ENCODE results near the gene PIGR. TPM values are rescaled to one million over a fixed set of nuclear protein-coding genes. Genes with fewer than 3 reads are reported as not detected.

Gene PIGR
- total and polyA plus RNA-seq, 9 of the 15 experiments (the other 6 are each of a cell fraction or from before 2014, with no cell fraction given) = 0.01 to 1.5 (median 0.03) TPM; not detected in 4

DNA sequence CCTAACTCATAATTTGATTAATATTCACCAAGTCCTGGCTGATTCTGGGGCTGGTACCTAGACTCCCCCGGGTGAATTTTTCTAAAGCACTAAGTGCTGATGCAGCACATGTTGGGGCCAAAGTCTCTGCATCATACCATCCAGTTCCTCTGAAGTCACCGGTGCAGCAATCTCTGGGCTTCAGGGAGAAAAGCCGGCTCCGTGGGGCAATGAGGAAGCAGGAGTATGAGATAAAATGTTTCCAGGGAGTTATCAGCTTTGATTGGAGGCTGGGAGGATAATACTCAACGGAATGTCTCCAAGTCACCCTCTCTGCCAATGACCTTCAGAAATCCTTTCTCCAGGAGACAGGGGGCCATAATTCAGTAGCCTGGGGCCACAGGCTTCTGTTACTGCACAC, 22.8 kb upstream of the PIGR start (continued):
- TF ChIP-seq BRD4 (IDR thresholded peaks at IDR 0.05) (no peak), FOSL1 (tag; conservative IDR thresholded peaks at IDR 0.05) (no peak), ETS2 (tag; IDR thresholded peaks at IDR 0.05; ENCODE audit: borderline replicate concordance, poor library complexity, severe bottlenecking) (no peak), BCL6 (CRISPR knock-in tag; IDR thresholded peaks at IDR 0.05) (no peak), PURB (CRISPR knock-in tag; IDR thresholded peaks at IDR 0.05; ENCODE audit: low read depth) (no peak), BDP1 (IDR thresholded peaks at IDR 0.05; ENCODE audit: insufficient read depth, insufficient read length) (no peak), SRF (CRISPR knock-in tag; IDR thresholded peaks at IDR 0.05) (no peak), ETV1 (tag; conservative IDR thresholded peaks at IDR 0.05; ENCODE audit: low read depth) (no peak), MXI1 (IDR thresholded peaks at IDR 0.05; ENCODE audit: low read depth, low read length) (no peak), ZNF184 (CRISPR knock-in tag; IDR thresholded peaks at IDR 0.05) (no peak), ZZZ3 (IDR thresholded peaks at IDR 0.05) (no peak), KAT2B (IDR thresholded peaks at IDR 0.05; ENCODE audit: low read depth, low read length) (no peak), ZBED1 (IDR thresholded peaks at IDR 0.05) (no peak), ZC3H11A (IDR thresholded peaks at IDR 0.05; ENCODE audit: low read depth, low read length) (no peak), FOXM1 (IDR thresholded peaks at IDR 0.05; ENCODE audit: low read depth) (no peak), FOXM1 (CRISPR knock-in tag; IDR thresholded peaks at IDR 0.05; ENCODE audit: low read depth) (no peak), SMAD2 (IDR thresholded peaks at IDR 0.05; ENCODE audit: low read depth, low read length) (no peak), KDM1A (IDR thresholded peaks at IDR 0.05) (peak; percentile 67 to 70; a peak in 3 of 4 replicates), ZNF316 (IDR thresholded peaks at IDR 0.05) (peak; percentile 83)
- TF ChIP-seq, protein P1, sequence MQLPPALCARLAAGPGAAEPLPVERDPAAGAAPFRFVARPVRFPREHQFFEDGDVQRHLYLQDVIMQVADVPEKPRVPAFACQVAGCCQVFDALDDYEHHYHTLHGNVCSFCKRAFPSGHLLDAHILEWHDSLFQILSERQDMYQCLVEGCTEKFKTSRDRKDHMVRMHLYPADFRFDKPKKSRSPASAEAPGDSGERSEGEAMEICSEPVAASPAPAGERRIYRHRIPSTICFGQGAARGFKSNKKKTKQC (CRISPR knock-in tag; IDR thresholded peaks at IDR 0.05) = no peak
- TF ChIP-seq, protein P2, sequence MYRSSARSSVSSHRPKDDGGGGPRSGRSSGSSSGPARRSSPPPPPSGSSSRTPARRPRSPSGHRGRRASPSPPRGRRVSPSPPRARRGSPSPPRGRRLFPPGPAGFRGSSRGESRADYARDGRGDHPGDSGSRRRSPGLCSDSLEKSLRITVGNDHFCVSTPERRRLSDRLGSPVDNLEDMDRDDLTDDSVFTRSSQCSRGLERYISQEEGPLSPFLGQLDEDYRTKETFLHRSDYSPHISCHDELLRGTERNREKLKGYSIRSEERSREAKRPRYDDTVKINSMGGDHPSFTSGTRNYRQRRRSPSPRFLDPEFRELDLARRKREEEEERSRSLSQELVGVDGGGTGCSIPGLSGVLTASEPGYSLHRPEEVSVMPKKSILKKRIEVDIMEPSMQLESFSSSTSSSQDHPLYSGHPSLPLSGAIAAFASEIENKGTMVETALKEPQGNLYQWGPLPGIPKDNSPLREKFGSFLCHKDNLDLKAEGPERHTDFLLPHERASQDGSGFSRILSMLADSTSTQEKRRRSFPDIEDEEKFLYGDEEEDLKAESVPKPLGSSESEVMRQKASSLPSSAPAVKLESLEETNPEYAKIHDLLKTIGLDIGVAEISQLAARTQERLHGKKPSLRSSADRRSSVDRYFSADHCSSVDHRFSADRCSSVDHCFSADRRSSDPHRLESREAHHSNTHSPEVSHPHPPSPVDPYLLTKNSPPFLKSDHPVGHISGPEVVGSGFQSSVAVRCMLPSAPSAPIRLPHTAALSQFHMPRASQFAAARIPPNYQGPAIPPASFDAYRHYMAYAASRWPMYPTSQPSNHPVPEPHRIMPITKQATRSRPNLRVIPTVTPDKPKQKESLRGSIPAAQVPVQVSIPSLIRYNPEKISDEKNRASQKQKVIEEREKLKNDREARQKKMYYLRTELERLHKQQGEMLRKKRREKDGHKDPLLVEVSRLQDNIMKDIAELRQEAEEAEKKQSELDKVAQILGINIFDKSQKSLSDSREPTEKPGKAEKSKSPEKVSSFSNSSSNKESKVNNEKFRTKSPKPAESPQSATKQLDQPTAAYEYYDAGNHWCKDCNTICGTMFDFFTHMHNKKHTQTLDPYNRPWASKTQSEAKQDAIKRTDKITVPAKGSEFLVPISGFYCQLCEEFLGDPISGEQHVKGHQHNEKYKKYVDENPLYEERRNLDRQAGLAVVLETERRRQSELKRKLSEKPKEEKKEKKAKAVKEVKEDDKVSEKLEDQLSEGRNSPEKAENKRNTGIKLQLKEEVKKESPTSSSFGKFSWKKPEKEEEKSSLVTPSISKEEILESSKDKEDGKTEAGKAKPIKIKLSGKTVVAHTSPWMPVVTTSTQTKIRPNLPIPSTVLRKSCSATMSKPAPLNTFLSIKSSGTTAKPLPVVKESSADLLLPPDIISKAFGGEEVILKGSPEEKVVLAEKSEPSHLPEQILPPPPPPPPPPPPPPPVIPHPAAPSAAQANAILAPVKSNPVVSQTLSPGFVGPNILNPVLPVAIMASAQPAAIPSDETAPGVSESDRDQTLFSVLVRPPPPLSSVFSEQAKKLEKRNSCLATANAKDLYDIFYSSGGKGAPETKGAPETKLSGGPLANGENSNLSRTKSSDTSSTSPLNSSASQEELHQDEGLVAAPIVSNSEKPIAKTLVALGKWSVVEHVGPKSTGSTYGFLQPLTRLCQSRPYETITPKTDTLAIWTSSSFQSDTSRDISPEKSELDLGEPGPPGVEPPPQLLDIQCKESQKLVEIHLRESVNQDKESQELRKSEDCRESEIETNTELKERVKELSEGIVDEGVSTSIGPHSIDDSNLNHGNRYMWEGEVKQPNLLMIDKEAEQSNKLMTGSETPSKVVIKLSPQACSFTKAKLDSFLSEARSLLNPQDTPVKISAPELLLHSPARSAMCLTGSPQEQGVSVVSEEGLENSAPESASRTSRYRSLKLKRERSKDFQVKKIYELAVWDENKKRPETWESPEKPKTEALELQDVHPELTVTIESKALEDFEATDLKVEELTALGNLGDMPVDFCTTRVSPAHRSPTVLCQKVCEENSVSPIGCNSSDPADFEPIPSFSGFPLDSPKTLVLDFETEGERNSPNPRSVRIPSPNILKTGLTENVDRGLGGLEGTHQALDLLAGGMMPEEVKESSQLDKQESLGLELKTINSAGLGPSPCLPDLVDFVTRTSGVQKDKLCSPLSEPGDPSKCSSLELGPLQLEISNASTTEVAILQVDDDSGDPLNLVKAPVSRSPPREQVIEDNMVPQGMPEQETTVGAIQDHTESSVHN (IDR thresholded peaks at IDR 0.05; ENCODE audit: borderline replicate concordance in 1 of 2, low read depth in 1 of 2) = no peak
- TF ChIP-seq, protein P3, sequence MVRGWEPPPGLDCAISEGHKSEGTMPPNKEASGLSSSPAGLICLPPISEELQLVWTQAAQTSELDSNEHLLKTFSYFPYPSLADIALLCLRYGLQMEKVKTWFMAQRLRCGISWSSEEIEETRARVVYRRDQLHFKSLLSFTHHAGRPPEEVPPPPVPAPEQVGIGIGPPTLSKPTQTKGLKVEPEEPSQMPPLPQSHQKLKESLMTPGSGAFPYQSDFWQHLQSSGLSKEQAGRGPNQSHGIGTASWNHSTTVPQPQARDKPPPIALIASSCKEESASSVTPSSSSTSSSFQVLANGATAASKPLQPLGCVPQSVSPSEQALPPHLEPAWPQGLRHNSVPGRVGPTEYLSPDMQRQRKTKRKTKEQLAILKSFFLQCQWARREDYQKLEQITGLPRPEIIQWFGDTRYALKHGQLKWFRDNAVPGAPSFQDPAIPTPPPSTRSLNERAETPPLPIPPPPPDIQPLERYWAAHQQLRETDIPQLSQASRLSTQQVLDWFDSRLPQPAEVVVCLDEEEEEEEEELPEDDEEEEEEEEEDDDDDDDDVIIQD (CRISPR knock-in tag; IDR thresholded peaks at IDR 0.05) = no peak
